Measurements from ENCODE around the gene SUV39H2.
"Not testable (repeated sequence)": the region's sequence is repeated elsewhere in the genome, so short reads cannot be mapped to it uniquely, and the experiment has no call there.

Gene SUV39H2

GRCh38 chr10:14942147-14942949 is 63.7 kb downstream of the SUV39H2 start:
- not testable (repeated sequence) for ATAC-seq

GRCh38 chr10:14942950-14943338 is 64.3 kb downstream of the SUV39H2 start:
- ATAC-seq = not testable (repeated sequence)

GRCh38 chr10:14945108-14945507 is 66.4 kb downstream of the SUV39H2 start:
- ATAC-seq = no peak

- ATAC-seq = no peak
Observed at GRCh38 chr10:14947268-14947667, 68.6 kb downstream of the SUV39H2 start.

- ATAC-seq = no peak
Observed at GRCh38 chr10:14949291-14949690, 70.6 kb downstream of the SUV39H2 start.

- no peak for ATAC-seq
Observed at GRCh38 chr10:14952851-14953423, 74.3 kb downstream of the SUV39H2 start.

GRCh38 chr10:14953424-14954000 is 74.8 kb downstream of the SUV39H2 start:
- ATAC-seq = peak; percentile 37 to 44

All from activated CD4-positive, CD25-positive, alpha-beta regulatory T cell treated with anti-CD3 and anti-CD28 coated beads, Interleukin-2, amount 50 U/mL, for 24 hours (primary cell).